T-helper 17 cell (primary cell): ENCODE results near the gene ANOS1. TPM values are rescaled to one million over a fixed set of nuclear protein-coding genes. Genes with fewer than 3 reads are reported as not detected.

Experiments used
- ATAC-seq: fragments of 150-1000 bp; cut with Tn5 transposase; 2 replicates; pipeline ENCODE4 v1.10.0; 2021; ENCODE audit warnings: mild to moderate bottlenecking, moderate library complexity
- DNase-seq, 3 donors: peaks; one replicate each; pipeline versions ENCODE4 v3.0.0 to v3.0.0-alpha.2; 2020 to 2021
- H3K9me3 ChIP-seq: one replicate; pipeline ENCODE4 v1.7.0; 2013; ENCODE audit warnings: low read length, mild to moderate bottlenecking; ENCODE audit not compliant: control insufficient read depth, poor library complexity, severe bottlenecking
- H3K27ac Mint-ChIP-seq: one replicate; pipeline ENCODE4 v1.8.0; 2022; ENCODE audit warnings: mild to moderate bottlenecking, moderate library complexity, mixed read lengths
- H3K27me3 Mint-ChIP-seq: one replicate; pipeline ENCODE4 v1.8.0; 2022; ENCODE audit warnings: mixed read lengths
- H3K36me3 Mint-ChIP-seq: one replicate; pipeline ENCODE4 v1.8.0; 2022; ENCODE audit warnings: low read depth, mixed read lengths
- H3K4me1 Mint-ChIP-seq: one replicate; pipeline ENCODE4 v1.8.0; 2022; ENCODE audit warnings: mild to moderate bottlenecking, mixed read lengths
- H3K4me3 Mint-ChIP-seq: one replicate; pipeline ENCODE4 v1.8.0; 2022; ENCODE audit warnings: mild to moderate bottlenecking, moderate library complexity, mixed read lengths
- total RNA-seq, 4 donors: library from RNA in 2 of 4; stranded (reverse) in 2 of 4; gene quantifications; one replicate each; pipeline ENCODE4 v1.2.3 and lab custom pipeline; 2022 to 2026

The ANOS1 gene
- total RNA-seq, 2 donors from 2014 or later = 0.05 TPM

DNA sequence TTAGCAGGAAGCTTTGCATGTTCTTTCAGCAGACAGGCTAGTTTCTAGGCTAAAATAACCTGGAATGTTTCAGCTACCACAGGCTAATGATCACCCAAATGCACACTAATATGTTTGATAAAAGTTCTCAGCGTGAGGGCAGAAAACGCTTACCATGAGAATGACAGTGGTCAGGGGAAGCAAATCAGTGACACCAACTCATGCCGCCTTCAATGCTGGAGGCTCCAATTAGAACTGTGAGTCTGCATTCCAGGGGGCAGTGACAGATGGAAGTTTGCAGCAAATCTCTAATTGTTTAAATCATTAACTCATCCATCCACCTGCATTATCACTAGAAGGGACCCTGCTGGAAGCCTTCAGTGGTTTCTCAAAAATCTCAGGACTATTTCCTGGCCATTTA is 43.2 kb downstream of the ANOS1 start:
- no peak overlapping the region for H3K4me3 Mint-ChIP-seq
- H3K36me3 Mint-ChIP-seq = no peaks in the 10 kb centered on the region
- DNase-seq (no peak), ATAC-seq (no peak)
- H3K4me1 Mint-ChIP-seq = no peaks in the 10 kb centered on the region
- H3K27me3 Mint-ChIP-seq = no peaks in the 10 kb centered on the region
- no peaks in the 10 kb centered on the region for H3K9me3 ChIP-seq
- no peak overlapping the region for H3K27ac Mint-ChIP-seq

DNA sequence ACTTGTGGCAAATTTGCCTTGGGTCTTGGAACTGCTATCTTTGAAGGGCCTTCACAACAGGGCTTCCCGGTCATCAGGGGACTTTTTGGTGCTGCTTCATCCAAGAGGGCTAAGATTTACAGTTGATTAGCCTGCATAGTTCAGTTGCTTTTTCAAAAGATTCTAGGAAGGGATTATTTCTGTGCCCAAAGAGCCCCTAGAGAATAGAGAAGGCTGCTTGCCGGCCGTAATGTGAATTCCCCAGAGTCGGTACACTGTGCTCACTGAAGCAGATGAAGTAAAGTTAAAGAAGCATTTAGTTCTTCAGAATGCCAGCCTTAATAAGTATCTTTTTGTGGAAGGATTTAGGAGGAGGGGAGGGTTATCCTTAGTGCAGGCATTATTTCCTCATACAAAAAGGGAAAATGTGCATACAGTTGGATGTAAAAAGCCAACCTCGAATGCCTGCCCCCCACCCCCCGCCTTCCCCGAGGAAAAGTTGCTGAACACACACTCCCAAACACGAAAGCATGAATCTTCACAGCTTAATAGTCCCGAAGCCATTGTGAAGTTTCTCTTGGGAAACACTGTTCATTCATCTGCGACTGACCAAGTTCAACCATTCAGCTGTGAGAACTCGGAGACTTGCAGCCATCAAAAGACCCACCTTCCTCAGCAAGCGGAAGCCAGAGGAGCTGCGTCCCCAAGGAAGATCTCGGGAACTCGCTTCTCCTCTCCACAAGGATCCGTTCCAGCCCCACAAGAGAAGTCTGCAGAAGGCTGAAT is 47.6 kb downstream of the ANOS1 start:
- H3K4me1 Mint-ChIP-seq = no peaks in the 10 kb centered on the region
- DNase-seq = no peak
- H3K4me3 Mint-ChIP-seq = no peak overlapping the region
- H3K27ac Mint-ChIP-seq = no peak overlapping the region
- ATAC-seq = no peak
- no peaks in the 10 kb centered on the region for H3K36me3 Mint-ChIP-seq
- H3K27me3 Mint-ChIP-seq = peaks cover 6% of the 10 kb centered on the region
- no peaks in the 10 kb centered on the region for H3K9me3 ChIP-seq

DNA sequence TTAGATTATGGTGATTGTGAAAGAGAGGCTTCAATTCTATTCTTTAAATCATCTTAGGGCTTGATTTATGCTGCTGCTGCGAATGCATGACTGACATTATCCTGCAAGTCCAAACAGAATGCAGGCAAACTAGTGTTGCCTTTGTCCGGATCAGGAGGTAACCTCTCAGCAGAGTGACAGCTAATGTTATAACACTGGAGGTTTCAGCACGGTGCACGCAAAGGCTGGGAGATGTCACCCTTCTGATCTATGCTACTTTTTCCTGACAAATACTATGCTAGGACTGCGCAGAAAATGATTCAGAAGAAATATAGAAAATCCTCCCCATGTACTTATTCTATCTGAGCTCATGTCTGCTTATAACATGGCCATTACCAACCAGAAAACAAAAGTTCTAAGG is 48.2 kb downstream of the ANOS1 start:
- Mint-ChIP-seq H3K4me3 (no peak overlapping the region), H3K4me1 (no peaks in the 10 kb centered on the region), H3K27me3 (peaks cover 6% of the 10 kb centered on the region), H3K27ac (no peak overlapping the region), H3K36me3 (no peaks in the 10 kb centered on the region)
- DNase-seq (no peak), ATAC-seq (no peak)
- H3K9me3 ChIP-seq = no peaks in the 10 kb centered on the region

DNA sequence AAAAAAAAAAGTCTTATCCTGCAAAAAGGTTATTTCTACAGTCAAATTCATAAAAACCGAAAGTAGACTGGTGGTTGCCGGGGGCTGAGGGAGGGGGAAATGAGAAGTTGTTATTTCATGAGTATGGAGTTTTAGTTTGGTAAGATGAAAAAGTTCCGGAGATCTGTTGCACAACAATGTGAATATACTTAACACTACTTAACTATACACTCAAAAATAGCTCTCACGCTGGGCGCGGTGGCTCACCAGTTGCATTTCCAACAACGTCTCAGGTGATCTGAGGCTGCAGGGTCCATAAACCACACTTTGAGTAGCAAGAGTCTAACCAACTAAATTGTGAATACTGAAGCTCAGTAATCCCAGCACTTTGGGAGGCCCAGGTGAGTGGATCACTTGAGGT is 52.4 kb downstream of the ANOS1 start:
- H3K4me1 Mint-ChIP-seq = no peaks in the 10 kb centered on the region
- no peaks in the 10 kb centered on the region for H3K9me3 ChIP-seq
- ATAC-seq (no peak), DNase-seq (no peak)
- H3K36me3 Mint-ChIP-seq = no peaks in the 10 kb centered on the region
- no peak overlapping the region for H3K27ac Mint-ChIP-seq
- peaks cover 6% of the 10 kb centered on the region for H3K27me3 Mint-ChIP-seq
- H3K4me3 Mint-ChIP-seq = no peak overlapping the region

DNA sequence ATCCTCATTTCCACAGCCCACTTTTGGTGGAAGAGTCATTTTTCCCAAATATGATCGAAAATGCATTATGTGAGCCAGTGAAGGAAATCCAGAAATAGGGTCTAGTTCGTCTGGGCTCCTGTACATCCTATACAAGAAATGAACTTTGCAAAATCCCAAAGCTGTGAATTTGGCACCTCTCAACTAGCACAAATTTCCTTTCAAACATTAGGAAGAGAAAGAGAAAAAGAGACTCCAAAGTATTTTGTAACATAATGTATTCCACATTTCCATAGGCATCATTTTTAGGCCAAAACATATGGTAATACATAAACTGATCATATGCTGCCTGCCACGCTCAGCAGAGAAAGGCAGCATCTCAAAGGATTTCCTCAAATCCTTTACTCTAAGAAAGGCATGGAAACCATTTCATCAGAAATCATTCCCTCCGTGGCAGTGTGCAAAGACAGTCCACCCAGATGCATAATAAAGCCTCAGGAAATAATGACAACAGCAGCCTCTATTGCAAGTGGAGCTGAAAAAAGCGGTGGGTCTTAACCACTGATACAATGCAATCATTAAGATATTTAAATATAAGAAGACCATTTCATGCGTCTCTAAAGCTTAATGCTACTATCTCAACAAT is 56.8 kb downstream of the ANOS1 start:
- Mint-ChIP-seq H3K27me3 (no peaks in the 10 kb centered on the region), H3K4me3 (no peak overlapping the region), H3K27ac (no peak overlapping the region)

DNA sequence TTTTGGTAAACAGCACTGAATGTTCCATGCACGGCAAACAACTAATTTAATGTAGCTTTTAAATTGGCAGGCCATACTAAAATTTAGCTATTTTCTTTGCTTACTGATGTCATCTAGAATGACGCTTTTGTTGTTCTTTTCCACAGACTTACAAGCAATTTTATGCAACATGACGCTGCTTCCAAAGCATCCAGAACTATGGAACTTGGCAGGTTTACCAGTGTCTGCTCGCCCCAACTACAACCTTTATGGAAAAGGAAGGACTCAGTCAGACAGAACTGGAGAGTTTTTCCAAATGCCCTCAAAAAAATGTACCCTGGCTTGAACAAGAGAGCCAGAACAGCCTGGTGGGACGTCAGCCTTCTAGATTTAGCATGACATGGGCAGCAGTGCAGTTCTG is 58.7 kb downstream of the ANOS1 start:
- Mint-ChIP-seq H3K4me3 (no peak overlapping the region), H3K36me3 (no peaks in the 10 kb centered on the region), H3K4me1 (no peaks in the 10 kb centered on the region), H3K27me3 (no peaks in the 10 kb centered on the region), H3K27ac (no peak overlapping the region)
- H3K9me3 ChIP-seq = no peaks in the 10 kb centered on the region
- ATAC-seq (no peak), DNase-seq (no peak)

More for the DNA sequence above, 56.8 kb downstream of the ANOS1 start:
- no peaks in the 10 kb centered on the region for H3K4me1 Mint-ChIP-seq
- ATAC-seq (no peak), DNase-seq (no peak)
- no peaks in the 10 kb centered on the region for H3K9me3 ChIP-seq
- H3K36me3 Mint-ChIP-seq = no peaks in the 10 kb centered on the region

DNA sequence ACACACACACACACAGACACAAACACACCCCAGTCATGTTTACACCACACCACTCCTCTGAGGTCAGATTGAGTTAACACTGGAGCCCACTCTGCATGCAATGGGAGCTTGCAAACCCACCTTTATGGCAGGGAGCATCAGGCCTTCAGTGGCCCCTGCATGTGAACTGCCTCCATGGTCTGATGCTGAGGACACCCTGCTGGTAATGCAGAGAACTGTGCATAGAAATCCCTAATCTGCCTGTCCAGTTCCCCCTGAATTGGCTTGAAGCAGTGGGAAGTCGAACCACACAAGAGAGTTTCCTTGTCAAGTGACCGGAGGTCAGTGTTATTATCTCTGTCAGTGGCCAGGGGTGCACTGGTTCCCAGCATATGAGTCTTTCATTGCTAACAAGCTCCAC is 59.8 kb downstream of the ANOS1 start:
- H3K27ac Mint-ChIP-seq = no peak overlapping the region
- no peak overlapping the region for H3K4me3 Mint-ChIP-seq
- ATAC-seq (no peak), DNase-seq (no peak)
- no peaks in the 10 kb centered on the region for H3K36me3 Mint-ChIP-seq
- H3K4me1 Mint-ChIP-seq = no peaks in the 10 kb centered on the region
- no peaks in the 10 kb centered on the region for H3K27me3 Mint-ChIP-seq
- H3K9me3 ChIP-seq = no peaks in the 10 kb centered on the region

DNA sequence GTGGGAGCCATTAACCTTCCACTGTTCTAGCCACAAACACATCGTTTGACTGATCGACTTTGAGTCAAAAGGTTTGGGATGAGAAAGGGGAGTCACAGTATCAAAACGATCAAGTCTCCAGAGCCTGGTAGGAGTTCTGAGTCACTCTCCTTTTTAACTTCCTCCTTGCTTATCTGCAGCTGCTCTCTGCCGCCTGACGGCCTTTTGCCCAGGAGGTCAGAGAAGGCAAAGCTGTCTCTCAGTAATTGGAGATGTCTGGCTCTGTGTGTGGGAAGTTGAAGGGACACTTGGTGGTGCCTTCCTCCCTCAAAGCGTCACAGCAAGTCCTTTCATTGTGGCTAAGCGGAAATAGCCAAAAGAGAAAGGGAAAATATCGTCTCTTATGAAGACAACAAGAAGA is 63.1 kb downstream of the ANOS1 start:
- no peaks in the 10 kb centered on the region for H3K36me3 Mint-ChIP-seq
- no peak overlapping the region for H3K4me3 Mint-ChIP-seq
- ATAC-seq (no peak), DNase-seq (no peak)
- no peaks in the 10 kb centered on the region for H3K4me1 Mint-ChIP-seq
- no peaks in the 10 kb centered on the region for H3K9me3 ChIP-seq
- H3K27me3 Mint-ChIP-seq = no peaks in the 10 kb centered on the region
- H3K27ac Mint-ChIP-seq = no peak overlapping the region

DNA sequence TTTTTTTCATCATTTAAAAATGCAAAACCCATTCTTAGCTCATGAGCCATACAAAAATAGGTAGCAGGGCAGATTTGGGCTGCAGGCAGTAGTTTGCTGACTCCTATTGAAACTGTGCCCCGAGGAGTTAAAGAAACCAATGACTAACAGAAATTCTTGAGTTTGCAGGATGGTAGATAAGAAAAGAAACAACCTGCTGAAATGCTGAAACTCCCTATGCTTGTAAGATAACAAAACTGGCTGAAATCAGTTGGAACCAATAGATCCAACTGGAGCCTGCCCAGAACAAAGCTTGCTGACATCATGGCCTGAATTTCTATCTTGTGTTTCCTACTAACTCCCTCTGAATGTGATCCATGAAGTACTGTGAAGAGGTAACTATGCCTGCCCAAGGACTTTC is 68.6 kb downstream of the ANOS1 start:
- ATAC-seq = no peak
- H3K36me3 Mint-ChIP-seq = no peaks in the 10 kb centered on the region
- H3K9me3 ChIP-seq = no peaks in the 10 kb centered on the region
- H3K27ac Mint-ChIP-seq = no peak overlapping the region
- no peak for DNase-seq
- no peaks in the 10 kb centered on the region for H3K27me3 Mint-ChIP-seq
- no peaks in the 10 kb centered on the region for H3K4me1 Mint-ChIP-seq
- no peak overlapping the region for H3K4me3 Mint-ChIP-seq

DNA sequence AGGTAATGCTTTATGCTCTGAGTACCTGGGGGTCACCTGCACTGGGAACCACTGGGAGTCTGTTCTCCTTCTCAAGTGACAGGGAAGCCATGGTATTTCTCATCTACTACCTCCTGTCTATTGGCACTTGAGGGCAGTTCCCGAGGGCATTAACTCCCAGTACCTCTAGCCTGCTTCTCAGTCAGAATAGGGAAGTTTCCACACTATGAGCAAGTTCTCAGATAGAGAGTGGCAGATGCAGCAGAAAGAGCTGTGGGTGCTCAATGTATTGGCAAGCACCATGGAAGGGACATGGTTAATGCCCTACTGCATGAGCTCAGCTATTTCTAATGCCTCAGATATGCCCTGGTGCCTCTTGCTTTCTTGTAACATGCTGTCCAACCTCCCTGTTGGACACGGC is 74.1 kb downstream of the ANOS1 start:
- ATAC-seq (no peak), DNase-seq (no peak)
- Mint-ChIP-seq H3K27me3 (no peaks in the 10 kb centered on the region), H3K36me3 (no peaks in the 10 kb centered on the region), H3K4me1 (no peaks in the 10 kb centered on the region), H3K27ac (no peak overlapping the region), H3K4me3 (no peak overlapping the region)
- no peaks in the 10 kb centered on the region for H3K9me3 ChIP-seq

DNA sequence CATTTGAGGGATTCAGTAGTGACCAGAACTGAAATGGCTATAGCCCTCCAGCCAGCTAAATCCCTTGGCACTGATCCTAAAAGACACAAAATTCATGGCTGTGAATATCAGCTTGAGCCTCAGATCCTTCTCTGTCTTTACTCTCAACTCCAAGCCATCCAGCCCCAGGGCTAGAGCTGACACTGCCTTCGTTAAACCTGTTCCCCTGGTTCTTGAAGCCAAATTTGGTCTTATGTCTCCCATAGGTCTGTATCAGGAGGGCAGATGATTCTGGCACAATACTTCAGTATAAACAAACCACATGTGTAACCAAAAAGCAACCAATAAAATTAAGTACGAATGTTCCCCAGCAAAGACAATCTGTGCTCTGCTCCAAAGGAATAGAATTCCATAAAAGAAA is 78.0 kb downstream of the ANOS1 start:
- H3K9me3 ChIP-seq = no peaks in the 10 kb centered on the region
- Mint-ChIP-seq H3K4me1 (no peaks in the 10 kb centered on the region), H3K4me3 (no peak overlapping the region), H3K27me3 (no peaks in the 10 kb centered on the region), H3K27ac (no peak overlapping the region), H3K36me3 (no peaks in the 10 kb centered on the region)
- no peak for DNase-seq
- no peak for ATAC-seq

DNA sequence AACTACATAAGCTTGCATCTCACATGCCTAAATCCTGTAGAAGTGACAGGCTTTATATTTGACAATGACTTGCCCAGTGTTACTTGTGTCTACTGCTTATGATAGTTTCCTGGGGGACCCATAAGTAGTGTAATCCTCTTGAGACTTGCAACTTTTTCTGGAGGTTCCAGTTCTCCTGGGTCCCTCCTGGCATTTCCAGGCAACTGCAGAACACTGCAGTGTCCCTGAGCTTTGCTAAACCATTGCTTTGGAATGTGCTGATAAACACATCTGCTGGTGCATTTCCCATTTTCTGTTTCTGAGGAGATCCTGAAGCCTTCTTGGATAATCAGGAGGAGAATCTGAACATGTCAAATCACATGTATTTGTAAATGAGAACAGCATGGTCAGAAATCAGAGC is 82.0 kb downstream of the ANOS1 start:
- no peak overlapping the region for H3K27ac Mint-ChIP-seq
- no peak overlapping the region for H3K4me3 Mint-ChIP-seq
- no peaks in the 10 kb centered on the region for H3K9me3 ChIP-seq
- H3K36me3 Mint-ChIP-seq = no peaks in the 10 kb centered on the region
- no peak for ATAC-seq
- H3K4me1 Mint-ChIP-seq = no peaks in the 10 kb centered on the region
- DNase-seq = no peak
- H3K27me3 Mint-ChIP-seq = no peaks in the 10 kb centered on the region

DNA sequence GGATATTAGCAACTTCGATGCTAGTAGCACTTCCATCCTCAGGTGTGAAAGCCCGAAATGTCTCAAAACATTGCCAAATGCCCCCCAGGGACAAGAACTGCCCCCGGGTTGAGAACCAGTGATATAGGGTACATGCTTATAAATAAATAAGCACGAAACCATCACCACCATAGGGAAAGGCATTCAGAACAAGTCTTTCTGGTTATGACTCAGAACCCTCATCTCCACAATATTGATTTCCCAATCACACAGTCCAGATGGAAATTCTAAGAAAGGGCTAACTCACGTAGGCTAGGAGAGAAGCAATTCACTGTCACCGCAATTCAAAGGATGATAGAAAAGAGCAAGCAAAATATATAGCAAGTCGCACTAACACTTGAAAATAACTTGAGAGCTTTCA is 84.8 kb downstream of the ANOS1 start:
- no peak overlapping the region for H3K27ac Mint-ChIP-seq
- ATAC-seq = no peak
- no peak overlapping the region for H3K4me3 Mint-ChIP-seq
- no peak for DNase-seq
- no peaks in the 10 kb centered on the region for H3K36me3 Mint-ChIP-seq
- no peaks in the 10 kb centered on the region for H3K9me3 ChIP-seq
- H3K27me3 Mint-ChIP-seq = no peaks in the 10 kb centered on the region
- no peaks in the 10 kb centered on the region for H3K4me1 Mint-ChIP-seq

DNA sequence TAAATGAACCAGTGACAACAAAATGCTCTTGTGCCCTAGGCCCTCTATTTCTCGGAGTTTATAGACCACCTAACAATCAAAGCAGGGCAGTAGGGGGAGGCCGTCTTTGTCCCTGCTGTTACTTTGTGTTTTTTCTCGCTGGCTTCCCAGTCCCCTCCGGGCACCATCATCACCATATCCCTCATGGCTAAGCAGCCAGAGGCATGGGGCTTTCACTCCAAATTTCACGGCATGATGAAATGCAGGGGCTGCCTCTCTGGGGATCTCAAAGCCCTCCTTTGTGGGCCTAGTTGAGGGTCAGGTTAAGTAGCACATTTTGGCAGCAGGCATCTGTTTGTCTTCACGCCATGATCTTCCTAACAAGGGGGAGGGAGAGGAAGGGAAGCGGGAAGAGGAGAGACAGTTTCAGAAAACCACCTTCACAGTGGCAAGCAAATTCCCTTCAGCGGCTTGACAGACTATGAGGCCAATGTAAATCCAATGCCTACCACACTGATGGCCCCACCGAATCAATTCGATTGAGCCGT is 91.9 kb downstream of the ANOS1 start:
- H3K27me3 Mint-ChIP-seq = no peaks in the 10 kb centered on the region

More for the DNA sequence above, 91.9 kb downstream of the ANOS1 start:
- ATAC-seq (no peak), DNase-seq (no peak)
- Mint-ChIP-seq H3K4me1 (no peaks in the 10 kb centered on the region), H3K4me3 (no peak overlapping the region), H3K36me3 (no peaks in the 10 kb centered on the region), H3K27ac (no peak overlapping the region)
- no peaks in the 10 kb centered on the region for H3K9me3 ChIP-seq
